Activated CD8-positive, alpha-beta T cell treated with anti-CD3 and anti-CD28 coated beads, Interleukin-2, amount 10 ng/mL, durations not matched to agents 7 days and 5 days (primary cell): Measurements from ENCODE around the gene SPATA33. TPM values are rescaled to one million over a fixed set of nuclear protein-coding genes. Genes with fewer than 3 reads are reported as not detected.

ENCODE experiments used
- ATAC-seq: fragments of 150-1000 bp; cut with Tn5 transposase; one replicate; pipeline ENCODE4 v1.10.0; 2021; ENCODE audit warnings: moderate library complexity
- CTCF ChIA-PET: fragments of 350-600 bp; sonication (Branson Sonifier 250); formaldehyde crosslinking; loops from one replicate; lab custom pipeline; 2021; ENCODE audit warnings: antibody characterized with exemption; lab: Charles Lee
- POLR2A ChIA-PET: fragments of 350-600 bp; sonication (Branson Sonifier 250); formaldehyde crosslinking; loops from one replicate; lab custom pipeline; 2021; ENCODE audit warnings: antibody characterized with exemption; lab: Charles Lee
- DNase-seq: peaks from one replicate; pipeline ENCODE4 v3.0.0-alpha.2; 2020
- H3K27ac Mint-ChIP-seq: one replicate; pipeline ENCODE4 v1.8.0; 2021; ENCODE audit warnings: mild to moderate bottlenecking, mixed read lengths
- H3K27me3 Mint-ChIP-seq: one replicate; pipeline ENCODE4 v1.8.0; 2021; ENCODE audit warnings: low read depth, mixed read lengths
- H3K36me3 Mint-ChIP-seq: one replicate; pipeline ENCODE4 v1.8.0; 2021; ENCODE audit warnings: low read depth, mixed read lengths
- H3K4me1 Mint-ChIP-seq: one replicate; pipeline ENCODE4 v1.8.0; 2021; ENCODE audit warnings: low read depth, mixed read lengths
- H3K4me3 Mint-ChIP-seq: one replicate; pipeline ENCODE4 v1.8.0; 2021; ENCODE audit warnings: mild to moderate bottlenecking, mixed read lengths
- H3K9me3 Mint-ChIP-seq: one replicate; pipeline ENCODE4 v1.8.0; 2022; ENCODE audit warnings: mixed read lengths; ENCODE audit not compliant: insufficient read depth
- total RNA-seq, 2 experiments: library from RNA; stranded (reverse); gene quantifications; one replicate each; pipeline ENCODE4 v1.2.3, GENCODE V29; 2021

The SPATA33 gene
- total RNA-seq: 10 to 100 TPM; 13.2 to 16.1 TPM

- H3K27ac Mint-ChIP-seq: peak within 1 kb of the TSS; percentile 78
- POLR2A ChIA-PET: interaction anchor here (0.6 to 1.9 kb wide), 4 partner anchors 13 to 417 kb away, joined by 3 to 7 read pairs (median 4); partner anchors contain the start of gene CDK10
- H3K4me1 Mint-ChIP-seq: peaks cover 43% of the 10 kb centered on the region
- H3K36me3 Mint-ChIP-seq: peaks cover 44% of the 10 kb centered on the region
- DNase-seq: peak; percentile 93
- H3K27me3 Mint-ChIP-seq: no peaks in the 10 kb centered on the region
- peak; percentile 93 for ATAC-seq
- H3K9me3 Mint-ChIP-seq: no peaks in the 10 kb centered on the region
- CTCF ChIA-PET: interaction anchor here (1.3 to 2.6 kb wide), 2 partner anchors 29 to 43 kb away, joined by 4 to 13 read pairs; partner anchors contain the start of gene CDK10
- peak within 1 kb of the TSS; percentile 84 for H3K4me3 Mint-ChIP-seq
Measured at GRCh38 chr16:89657442-89658220, at the start of gene SPATA33, which contains the start of gene CHMP1A. SPATA33 (plus strand) TSS chr16:89657836; CDS start chr16:89657912, 76 bp downstream. CHMP1A (minus strand) TSS chr16:89657708; CDS start chr16:89657588, 120 bp downstream.

GRCh38 chr16:89607937-89608740 lies 49.5 kb upstream of the SPATA33 start:
- Mint-ChIP-seq H3K9me3 (no peaks in the 10 kb centered on the region), H3K36me3 (no peaks in the 10 kb centered on the region), H3K27ac (no peak overlapping the region), H3K4me1 (peaks cover 1% of the 10 kb centered on the region), H3K27me3 (peaks cover 3% of the 10 kb centered on the region), H3K4me3 (no peak overlapping the region)
- DNase-seq: no peak
- ChIA-PET CTCF (no interaction called here), POLR2A (no interaction called here)
- no peak for ATAC-seq

GRCh38 chr16:89610108-89610453 lies 47.6 kb upstream of the SPATA33 start:
- H3K27me3 Mint-ChIP-seq: peaks cover 2% of the 10 kb centered on the region
- no peak overlapping the region for H3K4me3 Mint-ChIP-seq
- ChIA-PET POLR2A (no interaction called here), CTCF (no interaction called here)
- H3K27ac Mint-ChIP-seq: no peak overlapping the region
- H3K36me3 Mint-ChIP-seq: no peaks in the 10 kb centered on the region
- H3K4me1 Mint-ChIP-seq: no peaks in the 10 kb centered on the region
- DNase-seq (no peak), ATAC-seq (no peak)
- H3K9me3 Mint-ChIP-seq: no peaks in the 10 kb centered on the region

GRCh38 chr16:89612415-89613166 lies 45.0 kb upstream of the SPATA33 start:
- ChIA-PET CTCF (no interaction called here), POLR2A (no interaction called here)
- no peak overlapping the region for H3K27ac Mint-ChIP-seq
- peaks cover 10% of the 10 kb centered on the region for H3K4me1 Mint-ChIP-seq
- peaks cover 5% of the 10 kb centered on the region for H3K36me3 Mint-ChIP-seq
- peaks cover 6% of the 10 kb centered on the region for H3K9me3 Mint-ChIP-seq
- no peak overlapping the region for H3K4me3 Mint-ChIP-seq
- DNase-seq (no peak), ATAC-seq (no peak)
- H3K27me3 Mint-ChIP-seq: peaks cover 2% of the 10 kb centered on the region

DNA sequence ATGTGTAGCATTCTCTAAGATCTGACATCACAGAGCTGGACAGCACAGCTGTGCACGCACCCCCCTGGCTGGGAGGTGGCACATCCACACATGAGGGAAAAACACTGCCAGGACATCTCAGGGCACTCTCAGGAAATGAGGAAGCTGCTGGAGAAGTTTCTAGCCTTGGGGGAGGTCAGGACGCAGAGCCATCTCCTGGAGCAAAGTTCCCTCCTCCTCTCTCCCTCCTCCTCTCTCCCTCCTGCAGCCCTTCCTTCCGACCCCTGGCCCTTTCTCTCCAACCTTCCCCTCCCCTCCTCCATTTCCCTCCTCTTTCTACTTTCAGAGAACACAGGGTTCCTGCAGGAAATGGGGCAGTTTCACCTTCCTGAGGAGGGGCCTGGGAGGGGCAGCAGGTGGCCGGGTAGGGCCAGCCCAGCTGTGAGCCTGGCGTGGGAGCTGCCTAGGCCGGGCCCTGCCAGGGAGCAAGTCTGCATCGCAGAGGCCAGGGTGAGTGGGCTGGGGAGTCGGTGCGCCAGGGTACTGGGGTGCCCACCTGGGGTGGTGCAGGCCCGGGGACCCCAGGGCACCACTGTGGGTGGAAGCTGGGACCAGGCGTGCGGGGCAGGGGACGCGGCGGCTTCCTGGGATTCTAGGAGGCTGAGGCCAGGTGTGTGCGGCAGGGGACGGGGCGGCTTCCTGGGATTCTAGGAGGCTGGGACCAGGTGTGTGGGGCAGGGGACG lies 44.2 kb upstream of the SPATA33 start, which contains the start of gene DPEP1:
Gene DPEP1 (plus strand): TSS at position 412 of the 723 bp plus-strand sequence. CDS start 16,769 bp downstream, outside the sequence.
- DNase-seq: no peak
- no peak for ATAC-seq
- ChIA-PET POLR2A (no interaction called here), CTCF (interaction anchor here (0.7 kb wide), 1 partner anchor 727 kb away, joined by 3 read pairs; no protein-coding TSS in a partner anchor)
- H3K4me3 Mint-ChIP-seq: no peak within 1 kb of the TSS
- H3K27me3 Mint-ChIP-seq: peaks cover 2% of the 10 kb centered on the region
- peaks cover 10% of the 10 kb centered on the region for H3K4me1 Mint-ChIP-seq
- H3K27ac Mint-ChIP-seq: no peak within 1 kb of the TSS
- peaks cover 5% of the 10 kb centered on the region for H3K36me3 Mint-ChIP-seq
- peaks cover 6% of the 10 kb centered on the region for H3K9me3 Mint-ChIP-seq

DNA sequence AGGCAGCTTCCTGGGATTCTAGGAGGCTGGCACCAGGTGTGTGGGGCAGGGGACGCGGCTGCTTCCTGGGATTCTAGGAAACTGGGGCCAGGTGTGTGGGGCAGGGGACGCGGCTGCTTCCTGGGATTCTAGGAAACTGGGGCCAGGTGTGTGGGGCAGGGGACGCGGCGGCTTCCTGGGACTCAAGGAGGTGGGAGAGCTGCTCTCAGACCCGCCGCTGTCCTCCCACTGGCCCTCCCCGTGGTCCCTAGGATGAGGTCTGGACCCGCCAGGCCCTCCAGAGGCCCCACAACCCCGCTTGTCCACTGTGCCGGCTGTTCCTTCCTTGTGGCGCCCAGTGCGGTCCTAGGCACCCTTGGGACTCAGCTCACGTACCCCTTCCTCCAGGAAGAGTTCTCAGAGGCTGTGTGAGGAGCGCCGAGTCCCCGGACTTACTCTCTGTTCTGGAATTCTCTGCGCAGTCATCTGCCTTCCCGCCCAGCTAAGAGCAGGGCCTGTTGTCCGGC lies 43.6 kb upstream of the SPATA33 start:
- Mint-ChIP-seq H3K9me3 (peaks cover 6% of the 10 kb centered on the region), H3K27ac (no peak overlapping the region), H3K4me1 (peaks cover 10% of the 10 kb centered on the region), H3K36me3 (peaks cover 5% of the 10 kb centered on the region), H3K27me3 (peaks cover 2% of the 10 kb centered on the region), H3K4me3 (no peak overlapping the region)
- DNase-seq (no peak), ATAC-seq (no peak)
- ChIA-PET CTCF (interaction anchor here (0.7 to 1.5 kb wide), 2 partner anchors 13 to 728 kb away, joined by 3 to 5 read pairs; no protein-coding TSS in a partner anchor), POLR2A (no interaction called here)

- ChIA-PET CTCF (interaction anchor here (1.5 kb wide), 1 partner anchor 15 kb away, joined by 5 read pairs; no protein-coding TSS in a partner anchor), POLR2A (interaction anchor here (1.2 kb wide), 1 partner anchor 13 kb away, joined by 3 read pairs; no protein-coding TSS in a partner anchor)
- Mint-ChIP-seq H3K4me1 (peaks cover 10% of the 10 kb centered on the region), H3K27me3 (peaks cover 2% of the 10 kb centered on the region), H3K9me3 (peaks cover 6% of the 10 kb centered on the region), H3K4me3 (no peak overlapping the region), H3K36me3 (peaks cover 5% of the 10 kb centered on the region), H3K27ac (no peak overlapping the region)
- no peak for DNase-seq
- no peak for ATAC-seq
Measured at GRCh38 chr16:89615176-89615575, 42.5 kb upstream of the SPATA33 start.

GRCh38 chr16:89615596-89616090 lies 42.0 kb upstream of the SPATA33 start:
- Mint-ChIP-seq H3K9me3 (peaks cover 6% of the 10 kb centered on the region), H3K27me3 (peaks cover 2% of the 10 kb centered on the region), H3K36me3 (peaks cover 5% of the 10 kb centered on the region), H3K4me1 (peaks cover 10% of the 10 kb centered on the region), H3K4me3 (no peak overlapping the region), H3K27ac (no peak overlapping the region)
- ATAC-seq: no peak
- ChIA-PET POLR2A (interaction anchor here (1.2 kb wide), 1 partner anchor 14 kb away, joined by 3 read pairs; no protein-coding TSS in a partner anchor), CTCF (interaction anchor here (1.5 kb wide), 1 partner anchor 15 kb away, joined by 5 read pairs; no protein-coding TSS in a partner anchor)
- DNase-seq: no peak

- Mint-ChIP-seq H3K27ac (peak overlapping the region; percentile 90), H3K4me3 (peak overlapping the region; percentile 42), H3K36me3 (peaks cover 5% of the 10 kb centered on the region), H3K4me1 (peaks cover 10% of the 10 kb centered on the region), H3K9me3 (peaks cover 6% of the 10 kb centered on the region), H3K27me3 (peaks cover 2% of the 10 kb centered on the region)
- ChIA-PET CTCF (no interaction called here), POLR2A (no interaction called here)
- ATAC-seq (no peak), DNase-seq (peak; percentile 38)
Measured at GRCh38 chr16:89616623-89617022, 41.0 kb upstream of the SPATA33 start.

- H3K27me3 Mint-ChIP-seq: peaks cover 2% of the 10 kb centered on the region
- H3K9me3 Mint-ChIP-seq: peaks cover 6% of the 10 kb centered on the region
- peak overlapping the region; percentile 90 for H3K27ac Mint-ChIP-seq
- CTCF ChIA-PET: no interaction called here
- H3K4me3 Mint-ChIP-seq: peak overlapping the region; percentile 42
- H3K36me3 Mint-ChIP-seq: peaks cover 5% of the 10 kb centered on the region
- ATAC-seq (no peak), DNase-seq (no peak)
- POLR2A ChIA-PET: no interaction called here
- H3K4me1 Mint-ChIP-seq: peaks cover 10% of the 10 kb centered on the region
Measured at GRCh38 chr16:89617036-89617435, 40.6 kb upstream of the SPATA33 start.
